ENCODE data around the gene PLG. TPM values are rescaled to one million over a fixed set of nuclear protein-coding genes. Genes with fewer than 3 reads are reported as not detected.
"Not testable (repeated sequence)": the region's sequence is repeated elsewhere in the genome, so short reads cannot be mapped to it uniquely, and the experiment has no call there.

Gene PLG
- polyA plus RNA-seq, 2 of the 4 experiments (the other 2 are of a cell fraction) = not detected

DNA sequence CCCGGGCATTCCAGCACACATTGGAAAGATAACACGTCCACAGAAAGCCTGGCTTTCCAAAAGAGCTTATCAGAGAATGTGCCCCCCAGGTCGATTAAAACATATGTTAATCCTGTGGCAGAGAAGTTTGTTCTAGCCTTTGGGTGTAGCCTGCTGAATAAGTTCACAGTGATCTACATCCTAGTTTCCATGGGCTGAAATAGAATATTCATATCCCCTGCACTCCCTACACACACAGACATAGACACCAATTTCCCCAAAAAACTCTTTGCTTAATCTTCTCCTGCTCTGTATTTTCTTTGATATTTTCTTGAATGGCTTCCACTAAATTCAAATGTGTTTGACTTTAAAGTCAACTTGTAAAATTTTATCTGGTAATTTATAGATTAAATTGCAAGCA is 39.6 kb upstream of the PLG start:
- no peak overlapping the region for H3K4me2 ChIP-seq
- 2% methylated on average over 3 of the region's 3 CpGs for WGBS (ENCODE audit: missing lambda C conversion rate)
- TF ChIP-seq HES2 (IDR thresholded peaks at IDR 0.05) = no peak
- no peak for TF ChIP-seq POLR2AphosphoS2 (conservative IDR thresholded peaks at IDR 0.05; ENCODE audit: low read length)
- no peak for TF ChIP-seq HMGXB4 (CRISPR knock-in tag; IDR thresholded peaks at IDR 0.05; ENCODE audit: borderline replicate concordance)
- TF ChIP-seq CBX2 (IDR thresholded peaks at IDR 0.05; ENCODE audit: borderline replicate concordance, low read depth) = no peak
- no peak for TF ChIP-seq SMC3 (IDR thresholded peaks at IDR 0.05)
- no peak for TF ChIP-seq FOSB (CRISPR knock-in tag; IDR thresholded peaks at IDR 0.05)
- no peak for TF ChIP-seq ZNF302 (CRISPR knock-in tag; IDR thresholded peaks at IDR 0.05)
- no peak for TF ChIP-seq TFCP2L1 (CRISPR knock-in tag; IDR thresholded peaks at IDR 0.05)
- no peak for TF ChIP-seq MAFK (IDR thresholded peaks at IDR 0.05; ENCODE audit: partially characterized antibody)
- TF ChIP-seq NFE2L2 (conservative IDR thresholded peaks at IDR 0.05; ENCODE audit: low read length) = no peak
- TF ChIP-seq JUNB (IDR thresholded peaks at IDR 0.05) = no peak
- ChIA-PET POLR2A (no interaction called here), CTCF (no interaction called here)
- H3K9me3 ChIP-seq = no peaks in the 10 kb centered on the region
- no peaks in the 10 kb centered on the region for H3K4me1 ChIP-seq
- no peak for FAIRE-seq
- DNase-seq (ENCODE audit: low read depth in 1 of 2, low spot score in 1 of 2) = no peak
- H3K27ac ChIP-seq = no peak overlapping the region
- H3K4me3 ChIP-seq = no peak overlapping the region
- no peak for ATAC-seq

- Histone ChIP-seq H3K4me2 (no peak overlapping the region), H3K4me1 (no peaks in the 10 kb centered on the region), H3K9me3 (no peaks in the 10 kb centered on the region), H3K4me3 (no peak overlapping the region), H3K27ac (no peak overlapping the region)
- 0% methylated on average over 2 of the region's 2 CpGs for WGBS (ENCODE audit: missing lambda C conversion rate)
- no peak for TF ChIP-seq KDM1A (IDR thresholded peaks at IDR 0.05; ENCODE audit: low read depth)
- no peak for TF ChIP-seq HDAC2 (IDR thresholded peaks at IDR 0.05)
- TF ChIP-seq ZSCAN20 (CRISPR knock-in tag; IDR thresholded peaks at IDR 0.05) = no peak
- TF ChIP-seq RAD21 (conservative IDR thresholded peaks at IDR 0.05 in 1 of 2, IDR thresholded peaks at IDR 0.05 in 1 of 2) = no peak
- no peak for TF ChIP-seq MYC (IDR thresholded peaks at IDR 0.05; ENCODE audit: borderline replicate concordance, low read length)
- no peak for TF ChIP-seq RARB (CRISPR knock-in tag; IDR thresholded peaks at IDR 0.05)
- no peak for TF ChIP-seq MAX (IDR thresholded peaks at IDR 0.05)
- TF ChIP-seq, protein P1, sequence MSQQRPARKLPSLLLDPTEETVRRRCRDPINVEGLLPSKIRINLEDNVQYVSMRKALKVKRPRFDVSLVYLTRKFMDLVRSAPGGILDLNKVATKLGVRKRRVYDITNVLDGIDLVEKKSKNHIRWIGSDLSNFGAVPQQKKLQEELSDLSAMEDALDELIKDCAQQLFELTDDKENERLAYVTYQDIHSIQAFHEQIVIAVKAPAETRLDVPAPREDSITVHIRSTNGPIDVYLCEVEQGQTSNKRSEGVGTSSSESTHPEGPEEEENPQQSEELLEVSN (IDR thresholded peaks at IDR 0.05; ENCODE audit: borderline replicate concordance, low read depth) = no peak
- TF ChIP-seq JUN (IDR thresholded peaks at IDR 0.05) = no peak
- no peak for TF ChIP-seq HOXB5 (CRISPR knock-in tag; IDR thresholded peaks at IDR 0.05)
- no peak for TF ChIP-seq FOSL2 (IDR thresholded peaks at IDR 0.05)
- TF ChIP-seq FOSL2 (CRISPR knock-in tag; IDR thresholded peaks at IDR 0.05) = no peak
- no peak for TF ChIP-seq USF2 (IDR thresholded peaks at IDR 0.05)
- TF ChIP-seq ZFP36 (IDR thresholded peaks at IDR 0.05; ENCODE audit: borderline replicate concordance, partially characterized antibody) = no peak
- TF ChIP-seq RFX5 (IDR thresholded peaks at IDR 0.05) = no peak
- no peak for TF ChIP-seq ZNF302 (CRISPR knock-in tag; IDR thresholded peaks at IDR 0.05)
- no peak for TF ChIP-seq CBX2 (IDR thresholded peaks at IDR 0.05; ENCODE audit: borderline replicate concordance, low read depth)
- TF ChIP-seq SREBF2 (IDR thresholded peaks at IDR 0.05) = no peak
- no peak for TF ChIP-seq CHD4 (IDR thresholded peaks at IDR 0.05; ENCODE audit: borderline replicate concordance)
- no peak for TF ChIP-seq MAFK (IDR thresholded peaks at IDR 0.05; ENCODE audit: partially characterized antibody)
- TF ChIP-seq, protein P2, sequence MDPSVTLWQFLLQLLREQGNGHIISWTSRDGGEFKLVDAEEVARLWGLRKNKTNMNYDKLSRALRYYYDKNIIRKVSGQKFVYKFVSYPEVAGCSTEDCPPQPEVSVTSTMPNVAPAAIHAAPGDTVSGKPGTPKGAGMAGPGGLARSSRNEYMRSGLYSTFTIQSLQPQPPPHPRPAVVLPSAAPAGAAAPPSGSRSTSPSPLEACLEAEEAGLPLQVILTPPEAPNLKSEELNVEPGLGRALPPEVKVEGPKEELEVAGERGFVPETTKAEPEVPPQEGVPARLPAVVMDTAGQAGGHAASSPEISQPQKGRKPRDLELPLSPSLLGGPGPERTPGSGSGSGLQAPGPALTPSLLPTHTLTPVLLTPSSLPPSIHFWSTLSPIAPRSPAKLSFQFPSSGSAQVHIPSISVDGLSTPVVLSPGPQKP (IDR thresholded peaks at IDR 0.05; ENCODE audit: low read depth, low read length) = no peak
- no peak for DNase-seq (ENCODE audit: low read depth in 1 of 2, low spot score in 1 of 2)
- no peak for FAIRE-seq
- CTCF ChIA-PET = no interaction called here
- ATAC-seq = no peak
- POLR2A ChIA-PET = no interaction called here
These were observed 39.2 kb upstream of the PLG start for GRCh38 chr6:160662842-160663241.

DNA sequence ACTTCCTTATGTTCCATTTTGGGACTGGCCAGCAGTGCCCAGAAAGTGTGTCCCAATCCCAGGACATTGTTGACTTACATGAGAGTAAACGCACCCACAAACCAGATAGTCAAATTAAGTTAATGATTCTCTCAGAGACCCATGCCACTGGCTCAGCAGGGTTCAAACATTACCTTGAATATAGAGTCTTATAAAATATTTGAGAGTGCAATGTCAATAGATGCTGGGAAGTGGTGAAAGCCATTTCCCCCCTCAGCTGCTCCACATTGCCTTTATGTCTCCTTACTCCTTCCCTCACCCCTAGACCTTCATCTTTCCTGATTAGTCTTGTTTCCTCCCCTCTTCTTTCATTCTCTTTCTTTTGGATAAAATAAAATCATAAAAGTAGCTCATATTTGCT is 37.8 kb upstream of the PLG start, which contains the start of gene LPA:
TSS of gene LPA (minus strand) at position 78 of the 400 bp plus-strand sequence. CDS start at position 17, 61 bp downstream.
- 0% methylated on average over 1 of the region's 1 CpG for WGBS (ENCODE audit: missing lambda C conversion rate)
- POLR2A ChIA-PET, CTCF ChIA-PET: not testable (repeated sequence)

More for the DNA sequence above, 37.8 kb upstream of the PLG start, which contains the start of gene LPA:
- H3K9me3 ChIP-seq; H3K4me1 ChIP-seq; H3K4me2 ChIP-seq; ATAC-seq; H3K27ac ChIP-seq; H3K4me3 ChIP-seq; FAIRE-seq; DNase-seq (ENCODE audit: low read depth in 1 of 2, low spot score in 1 of 2): not testable (repeated sequence)

All from A549 (cell line).